Cardiac septum (tissue), 1 donor: ENCODE measurements around the gene ACOT13. TPM values are rescaled to one million over a fixed set of nuclear protein-coding genes. Genes with fewer than 3 reads are reported as not detected.
"Not testable (repeated sequence)": the region's sequence is repeated elsewhere in the genome, so short reads cannot be mapped to it uniquely, and the experiment has no call there.

Source experiments
- DNase-seq: peaks from one replicate; pipeline ENCODE4 v3.0.0-alpha.2; 2020; ENCODE audit warnings: low spot score
- intact Hi-C: fragments of 100-400 bp; cut with DNase I; formaldehyde crosslinking; loops from one replicate; pipeline ENCODE4 v1.14.0; 2022
- total RNA-seq: library from RNA; stranded (reverse); fragmentation: NEBNext Ultra II Directional; extraction: Animal tissue kit (Norgen Biotek cat#: 25700); gene quantifications from one replicate; pipeline ENCODE4 v1.2.1, GENCODE V29; 2021
- donor health status: DM: no; HTN: no; CAD: no.

ACOT13 gene
- total RNA-seq, 1 donor from 2014 or later: 40.5 TPM

DNA sequence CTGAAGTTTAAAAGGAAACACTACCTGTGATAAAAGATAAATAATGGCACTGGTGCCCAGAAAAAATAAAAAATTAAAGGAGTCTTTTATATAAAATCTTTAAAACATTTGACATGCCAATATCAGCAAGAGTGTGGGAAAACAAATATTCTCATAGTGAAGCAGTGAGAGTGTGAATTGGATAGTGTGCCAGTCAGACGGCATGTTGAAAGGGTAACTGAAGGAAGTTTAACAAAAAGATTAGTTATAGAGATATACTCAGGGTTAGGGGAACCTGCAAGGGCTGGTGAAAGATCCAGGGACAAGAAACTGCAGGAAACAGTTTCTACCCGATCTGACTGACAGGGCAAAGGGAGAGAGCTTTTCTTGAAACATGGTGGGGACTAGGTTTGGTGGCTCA lies 85.6 kb downstream of the ACOT13 start:
- intact Hi-C loops: no loop called here
- no peak for DNase-seq

- intact Hi-C loops: no loop called here
- no peak for DNase-seq
Measured at GRCh38 chr6:24752917-24753492, 86.1 kb downstream of the ACOT13 start.

- DNase-seq: no peak
Measured at GRCh38 chr6:24753545-24753944, 86.7 kb downstream of the ACOT13 start.

DNA sequence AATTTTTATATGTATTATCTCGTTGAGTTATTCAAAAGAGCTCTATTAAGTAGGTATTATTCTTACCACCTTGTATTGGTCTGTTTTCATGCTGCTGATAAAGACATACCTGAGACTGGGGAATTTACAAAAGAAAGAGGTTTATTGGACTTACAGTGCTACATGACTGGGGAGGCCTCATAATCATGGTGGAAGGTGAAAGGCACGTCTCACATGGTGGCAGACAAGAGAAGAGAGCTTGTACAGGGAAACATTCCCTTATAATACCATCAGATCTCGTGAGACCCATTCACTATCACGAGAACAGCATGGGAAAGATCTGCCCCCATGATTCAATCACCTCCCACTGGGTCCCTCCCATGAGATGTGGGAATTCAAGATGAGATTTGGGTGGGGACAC lies 87.5 kb downstream of the ACOT13 start:
- intact Hi-C loops, DNase-seq: not testable (repeated sequence)

More at GRCh38 chr6:24753545-24753944, 86.7 kb downstream of the ACOT13 start:
- intact Hi-C loops: no loop called here

Other genes starting within 250 kb of the ACOT13 start
- 0.81 TPM for gene GPLD1, start 177.5 kb upstream of the ACOT13 start, total RNA-seq
- gene ALDH5A1, start 172.1 kb upstream of the ACOT13 start, total RNA-seq: 17.4 TPM
- 0.05 TPM for gene KIAA0319, start 20.9 kb upstream of the ACOT13 start, total RNA-seq
- gene TDP2, start 178 bp upstream of the ACOT13 start, total RNA-seq: 24.1 TPM
- gene C6orf62, start 52.1 kb downstream of the ACOT13 start, total RNA-seq: 48.2 TPM
- gene GMNN, start 107.9 kb downstream of the ACOT13 start, total RNA-seq: 3.7 TPM
- gene ARMH2, start 131.8 kb downstream of the ACOT13 start, total RNA-seq: not detected